ENCODE measurements around the gene SARS1.

- TF ChIP-seq CTCF (IDR thresholded peaks at IDR 0.05; ENCODE audit: control extremely low read depth in 1 of 3, insufficient read depth in 1 of 3, low read depth in 1 of 3, low read length in 3 of 3) (no peak), RFX5 (IDR thresholded peaks at IDR 0.05; ENCODE audit: borderline replicate concordance, low read depth, low read length) (no peak), SP1 (IDR thresholded peaks at IDR 0.05; ENCODE audit: low read depth, low read length) (no peak), EGR1 (IDR thresholded peaks at IDR 0.05; ENCODE audit: borderline replicate concordance, low read depth, low read length) (no peak), SRF (IDR thresholded peaks at IDR 0.05; ENCODE audit: low read depth, low read length) (no peak), EZH2 (IDR thresholded peaks at IDR 0.05; ENCODE audit: low read depth, low read length, severe bottlenecking) (no peak), SIN3A (conservative IDR thresholded peaks at IDR 0.05 in 1 of 2, IDR thresholded peaks at IDR 0.05 in 1 of 2; ENCODE audit: low read depth in 1 of 2, low read length in 2 of 2) (no peak)
These were observed 56.4 kb downstream of the SARS1 start for GRCh38 chr1:109269981-109270622.
